GM18951 (cell line): ENCODE data around the gene TMEM209.
"Not testable (repeated sequence)": the region's sequence is repeated elsewhere in the genome, so short reads cannot be mapped to it uniquely, and the experiment has no call there.

Experiments used
- POLR2A ChIP-seq: IDR thresholded peaks from 4 replicates; pipeline ENCODE4 v1.6.1; 2011; ENCODE audit warnings: mild to moderate bottlenecking; ENCODE audit not compliant: insufficient read length, insufficient read depth; ENCODE audit errors: extremely low read depth
- in situ Hi-C: fragments of 300-500 bp; cut with MboI; formaldehyde crosslinking; loops from one replicate; pipeline ENCODE4 v1.12.0; 2022; ENCODE audit warnings: low sequenced_read_pairs, mixed read lengths, inconsistent platforms; ENCODE audit not compliant: unreplicated experiment

TMEM209 gene

GRCh38 chr7:130149281-130150139 lies 55.7 kb downstream of the TMEM209 start:
- TF ChIP-seq POLR2A = no peak
- in situ Hi-C loops = no loop called here

- in situ Hi-C loops = no loop called here
Observed at GRCh38 chr7:130148561-130148960, 56.6 kb downstream of the TMEM209 start.

GRCh38 chr7:130147710-130148325 lies 57.4 kb downstream of the TMEM209 start:
- in situ Hi-C loops = no loop called here
- TF ChIP-seq POLR2A = no peak

More at GRCh38 chr7:130148561-130148960, 56.6 kb downstream of the TMEM209 start:
- TF ChIP-seq POLR2A = no peak

- in situ Hi-C loops = no loop called here
- no peak for TF ChIP-seq POLR2A
Observed at GRCh38 chr7:130146693-130147405, 58.4 kb downstream of the TMEM209 start.

- in situ Hi-C loops = not testable (repeated sequence)
Observed at GRCh38 chr7:130146142-130146541, 59.1 kb downstream of the TMEM209 start.

- in situ Hi-C loops = no loop called here
- no peak for TF ChIP-seq POLR2A
Observed at GRCh38 chr7:130145424-130146100, 59.6 kb downstream of the TMEM209 start.

GRCh38 chr7:130144312-130145171 lies 60.7 kb downstream of the TMEM209 start:
- in situ Hi-C loops = no loop called here
- TF ChIP-seq POLR2A = no peak

GRCh38 chr7:130143986-130144311 lies 61.3 kb downstream of the TMEM209 start:
- no peak for TF ChIP-seq POLR2A
- in situ Hi-C loops = no loop called here

GRCh38 chr7:130143334-130143732 lies 61.9 kb downstream of the TMEM209 start:
- TF ChIP-seq POLR2A = no peak
- in situ Hi-C loops = no loop called here

- in situ Hi-C loops = no loop called here
- no peak for TF ChIP-seq POLR2A
Observed at GRCh38 chr7:130142654-130143333, 62.4 kb downstream of the TMEM209 start.

- no peak for TF ChIP-seq POLR2A
- in situ Hi-C loops = no loop called here
Observed at GRCh38 chr7:130141884-130142653, 63.1 kb downstream of the TMEM209 start.
